SK-N-SH treated with all-trans-retinoic acid at 6 μM for 48 hours (cell line): ENCODE measurements around the gene CEP164.

Source experiments
- ATAC-seq: fragments of 200-7000 bp; cut with Tn5 transposase; 3 replicates; pipeline ENCODE4 v1.9.1; 2020; ENCODE audit warnings: mild to moderate bottlenecking, moderate library complexity
- ARNTL ChIP-seq: fragments of 450-650 bp; formaldehyde crosslinking; IDR thresholded peaks from 2 replicates; pipeline ENCODE4 v1.5.0; 2020; ENCODE audit warnings: low read depth, mild to moderate bottlenecking, moderate library complexity, borderline replicate concordance
- BACH2 ChIP-seq: fragments of 250-450 bp; sonication (Bioruptor Pico); IDR thresholded peaks from 2 replicates; pipeline ENCODE4 v1.9.0; 2021; ENCODE audit warnings: mild to moderate bottlenecking, borderline replicate concordance
- CREB5 ChIP-seq: fragments of 250-450 bp; sonication (Bioruptor Pico); IDR thresholded peaks from 2 replicates; pipeline ENCODE4 v1.5.1; 2020; ENCODE audit warnings: low read depth, mild to moderate bottlenecking, moderate library complexity
- ESRRG ChIP-seq: fragments of 250-450 bp; sonication (Bioruptor Pico); IDR thresholded peaks from 2 replicates; pipeline ENCODE4 v1.6.1; 2021; ENCODE audit warnings: mild to moderate bottlenecking
- GLIS3 ChIP-seq: fragments of 250-450 bp; sonication (Bioruptor Pico); IDR thresholded peaks from 2 replicates; pipeline ENCODE4 v1.5.0; 2020; ENCODE audit warnings: mild to moderate bottlenecking, moderate library complexity
- ISL1 ChIP-seq: fragments of 250-450 bp; sonication (Bioruptor Pico); IDR thresholded peaks from 2 replicates; pipeline ENCODE4 v2.1.2; 2022; ENCODE audit warnings: mild to moderate bottlenecking, moderate library complexity
- OSR1 ChIP-seq: fragments of 250-450 bp; sonication (Bioruptor Pico); IDR thresholded peaks from 2 replicates; pipeline ENCODE4 v1.8.0; 2022; ENCODE audit warnings: moderate library complexity, mild to moderate bottlenecking, inconsistent platforms
- PATZ1 ChIP-seq: fragments of 250-450 bp; sonication (Bioruptor Pico); IDR thresholded peaks from 2 replicates; pipeline ENCODE4 v1.8.0; 2020; ENCODE audit warnings: mild to moderate bottlenecking, moderate library complexity, borderline replicate concordance
- PPARA ChIP-seq: fragments of 250-450 bp; sonication (Bioruptor Pico); IDR thresholded peaks from 2 replicates; pipeline ENCODE4 v1.5.0; 2020; ENCODE audit warnings: mild to moderate bottlenecking, borderline replicate concordance
- RARB ChIP-seq: fragments of 250-450 bp; sonication (Bioruptor Pico); IDR thresholded peaks from 2 replicates; pipeline ENCODE4 v1.8.0; 2021; ENCODE audit warnings: mild to moderate bottlenecking, moderate library complexity
- SNAI2 ChIP-seq: fragments of 250-450 bp; sonication (Bioruptor Pico); IDR thresholded peaks from 2 replicates; pipeline ENCODE4 v1.5.0; 2020; ENCODE audit warnings: mild to moderate bottlenecking, moderate library complexity
- TCF4 ChIP-seq: fragments of 250-450 bp; sonication (Bioruptor Pico); IDR thresholded peaks from 2 replicates; pipeline ENCODE4 v1.8.0; 2021; ENCODE audit warnings: mild to moderate bottlenecking, moderate library complexity, borderline replicate concordance
- TOX ChIP-seq: fragments of 250-450 bp; sonication (Bioruptor Pico); IDR thresholded peaks from 2 replicates; pipeline ENCODE4 v1.8.0; 2021; ENCODE audit warnings: mild to moderate bottlenecking, moderate library complexity, borderline replicate concordance
- ZC3H10 ChIP-seq: fragments of 250-450 bp; sonication (Bioruptor Pico); IDR thresholded peaks from 2 replicates; pipeline ENCODE4 v1.5.1; 2021; ENCODE audit warnings: mild to moderate bottlenecking, moderate library complexity
- ZFP3 ChIP-seq: fragments of 250-450 bp; sonication (Bioruptor Pico); IDR thresholded peaks from 2 replicates; pipeline ENCODE4 v1.5.0; 2020; ENCODE audit warnings: mild to moderate bottlenecking, moderate library complexity
- ZFP30 ChIP-seq: fragments of 450-650 bp; formaldehyde crosslinking; IDR thresholded peaks from 2 replicates; pipeline ENCODE4 v1.5.0; 2022; ENCODE audit warnings: mild to moderate bottlenecking, moderate library complexity
- ZNF70 ChIP-seq: fragments of 450-650 bp; formaldehyde crosslinking; IDR thresholded peaks from 2 replicates; pipeline ENCODE4 v1.5.0; 2020; ENCODE audit warnings: mild to moderate bottlenecking, moderate library complexity
- ZNF8 ChIP-seq: fragments of 450-650 bp; formaldehyde crosslinking; IDR thresholded peaks from 2 replicates; pipeline ENCODE4 v1.5.0; 2020; ENCODE audit warnings: mild to moderate bottlenecking, moderate library complexity
- TF ChIP-seq, protein P1 (sequence below): fragments of 250-450 bp; sonication (Bioruptor Pico); IDR thresholded peaks from 2 replicates; pipeline ENCODE4 v1.8.0; 2021; ENCODE audit warnings: low read depth, mild to moderate bottlenecking, moderate library complexity, borderline replicate concordance

CEP164 gene

GRCh38 chr11:117380676-117381075 lies 53.0 kb downstream of the CEP164 start:
- TF ChIP-seq RARB (CRISPR knock-in tag): no peak
- no peak for TF ChIP-seq TCF4
- no peak for TF ChIP-seq ZNF70 (CRISPR knock-in tag)
- TF ChIP-seq TOX (CRISPR knock-in tag): no peak
- TF ChIP-seq ESRRG (CRISPR knock-in tag): no peak
- TF ChIP-seq CREB5 (CRISPR knock-in tag): no peak
- no peak for TF ChIP-seq GLIS3 (CRISPR knock-in tag)
- TF ChIP-seq ZNF8 (CRISPR knock-in tag): no peak
- no peak for TF ChIP-seq OSR1 (CRISPR knock-in tag)
- no peak for TF ChIP-seq ISL1 (CRISPR knock-in tag)
- TF ChIP-seq ARNTL (CRISPR knock-in tag): no peak
- TF ChIP-seq PPARA (CRISPR knock-in tag): no peak
- no peak for TF ChIP-seq SNAI2 (CRISPR knock-in tag)
- no peak for TF ChIP-seq BACH2 (CRISPR knock-in tag)
- no peak for TF ChIP-seq ZFP30 (CRISPR knock-in tag)
- TF ChIP-seq PATZ1 (CRISPR knock-in tag): no peak
- TF ChIP-seq, protein P1, sequence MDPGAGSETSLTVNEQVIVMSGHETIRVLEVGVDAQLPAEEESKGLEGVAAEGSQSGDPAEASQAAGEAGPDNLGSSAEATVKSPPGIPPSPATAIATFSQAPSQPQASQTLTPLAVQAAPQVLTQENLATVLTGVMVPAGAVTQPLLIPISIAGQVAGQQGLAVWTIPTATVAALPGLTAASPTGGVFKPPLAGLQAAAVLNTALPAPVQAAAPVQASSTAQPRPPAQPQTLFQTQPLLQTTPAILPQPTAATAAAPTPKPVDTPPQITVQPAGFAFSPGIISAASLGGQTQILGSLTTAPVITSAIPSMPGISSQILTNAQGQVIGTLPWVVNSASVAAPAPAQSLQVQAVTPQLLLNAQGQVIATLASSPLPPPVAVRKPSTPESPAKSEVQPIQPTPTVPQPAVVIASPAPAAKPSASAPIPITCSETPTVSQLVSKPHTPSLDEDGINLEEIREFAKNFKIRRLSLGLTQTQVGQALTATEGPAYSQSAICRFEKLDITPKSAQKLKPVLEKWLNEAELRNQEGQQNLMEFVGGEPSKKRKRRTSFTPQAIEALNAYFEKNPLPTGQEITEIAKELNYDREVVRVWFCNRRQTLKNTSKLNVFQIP (CRISPR knock-in tag): no peak
- no peak for TF ChIP-seq ZFP3 (CRISPR knock-in tag)
- TF ChIP-seq, all 23 proteins: peak for 0
- no peak for ATAC-seq

- no peak for ATAC-seq
- TF ChIP-seq SNAI2 (CRISPR knock-in tag) (no peak), BACH2 (CRISPR knock-in tag) (no peak), OSR1 (CRISPR knock-in tag) (no peak), ZFP3 (CRISPR knock-in tag) (no peak), GLIS3 (CRISPR knock-in tag) (no peak), PATZ1 (CRISPR knock-in tag) (no peak), ZNF8 (CRISPR knock-in tag) (no peak)
- TF ChIP-seq, protein P1 (CRISPR knock-in tag): no peak
- TF ChIP-seq, all 23 proteins: peak for 0
These were observed 54.1 kb downstream of the CEP164 start for GRCh38 chr11:117381481-117382387.

DNA sequence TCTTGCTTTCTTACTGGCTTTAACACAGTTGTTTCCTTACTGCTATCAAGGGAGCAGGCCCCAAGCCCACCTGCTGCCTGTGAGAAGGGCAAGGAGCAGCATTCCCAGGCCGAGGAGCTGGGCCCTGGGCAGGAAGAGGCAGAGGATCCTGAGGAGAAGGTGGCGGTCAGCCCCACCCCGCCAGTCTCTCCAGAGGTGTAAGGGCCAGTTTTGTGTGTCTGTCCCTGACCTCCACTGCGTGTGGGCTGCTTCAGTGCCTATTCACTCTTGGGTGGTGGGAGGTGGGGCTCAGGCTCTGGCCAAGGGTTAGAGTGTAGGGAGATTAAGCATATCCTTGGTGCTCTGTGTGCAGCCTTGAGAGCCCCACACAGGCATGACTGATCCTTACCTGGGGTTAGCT lies 55.1 kb downstream of the CEP164 start:
- ATAC-seq: no peak
- no peak for TF ChIP-seq ZC3H10 (CRISPR knock-in tag)
- no peak for TF ChIP-seq TOX (CRISPR knock-in tag)
- TF ChIP-seq, all 23 proteins: peak for 0
